IPS-NIHi7 (cell line): ENCODE results near the gene ST6GAL2.
A peak's percentile ranks its signal among the peaks of the same experiment; 100 is the strongest.

Source experiments
- DNase-seq: peaks from one replicate; pipeline ENCODE4 v3.0.0; 2012; ENCODE audit warnings: mixed read lengths; ENCODE audit errors: extremely low spot score

The ST6GAL2 gene

GRCh38 chr2:106864051-106864450 lies 21.9 kb downstream of the ST6GAL2 start:
- DNase-seq, result no peak

- no peak for DNase-seq
These were observed 22.6 kb downstream of the ST6GAL2 start for GRCh38 chr2:106863387-106863786.

DNA sequence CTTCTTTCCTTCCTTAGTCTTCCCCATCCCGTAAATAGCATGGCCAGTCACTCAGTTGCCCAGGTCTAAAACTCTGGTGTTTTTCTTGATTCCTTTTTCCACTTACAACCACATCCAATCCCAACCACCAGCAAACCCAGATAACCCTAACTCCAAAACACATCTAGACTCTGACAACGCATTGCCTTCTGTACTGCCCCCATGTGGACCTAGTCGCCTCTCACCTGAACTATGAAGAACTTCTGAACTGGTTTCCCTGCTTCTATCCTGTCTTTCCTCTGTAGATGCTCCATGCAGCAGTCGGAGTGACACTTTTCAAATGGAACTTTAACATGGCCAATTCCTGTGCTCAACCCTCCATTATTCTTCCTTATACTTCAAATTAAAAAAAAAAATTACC lies 26.5 kb downstream of the ST6GAL2 start:
- DNase-seq, result no peak

DNA sequence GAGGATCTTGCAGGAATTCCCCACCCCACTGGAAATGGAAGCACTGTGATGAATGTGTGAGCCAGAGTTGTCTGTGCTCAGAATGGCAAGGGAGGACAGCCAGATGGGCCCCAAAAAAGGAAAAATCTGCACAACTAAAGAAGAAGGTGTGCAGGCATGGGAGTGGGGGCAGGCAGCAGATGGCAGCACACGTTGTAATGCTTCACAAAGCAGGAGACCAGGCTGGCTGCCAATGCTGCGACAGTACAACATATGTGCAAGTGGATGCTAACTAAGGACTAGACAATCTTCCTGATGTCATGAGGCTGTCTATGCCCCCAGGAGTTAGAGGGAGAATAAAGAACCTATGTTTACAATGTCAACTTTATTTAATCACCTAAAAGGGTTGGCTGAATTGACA lies 27.2 kb downstream of the ST6GAL2 start:
- no peak for DNase-seq

DNA sequence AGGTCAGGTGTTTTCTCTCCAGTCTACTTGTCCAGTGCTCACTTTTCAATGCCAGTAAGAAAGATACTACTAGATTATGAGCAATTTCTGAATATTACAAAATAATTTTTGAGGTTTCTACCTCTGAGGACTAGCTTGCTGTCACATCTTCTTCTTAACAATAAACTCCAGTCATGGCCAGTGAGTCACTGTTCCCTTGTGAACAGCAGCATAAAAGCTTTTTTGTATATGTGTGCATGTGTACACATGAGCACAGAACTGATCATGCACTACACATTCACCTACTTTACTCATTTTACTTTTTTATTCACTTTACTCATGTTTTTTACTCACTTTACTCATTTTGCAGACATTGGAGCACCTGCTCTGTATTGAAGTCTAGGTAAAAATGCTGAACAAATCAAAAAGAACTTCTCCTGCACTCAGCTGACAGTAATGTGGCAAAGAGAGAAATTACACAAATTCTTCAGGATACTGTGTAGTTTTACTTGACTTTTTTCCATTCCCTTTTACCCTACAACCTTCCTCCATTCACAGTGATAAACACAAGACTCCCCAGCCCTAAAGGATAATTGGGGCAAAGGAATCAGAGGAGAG lies 28.0 kb downstream of the ST6GAL2 start:
- no peak for DNase-seq

DNA sequence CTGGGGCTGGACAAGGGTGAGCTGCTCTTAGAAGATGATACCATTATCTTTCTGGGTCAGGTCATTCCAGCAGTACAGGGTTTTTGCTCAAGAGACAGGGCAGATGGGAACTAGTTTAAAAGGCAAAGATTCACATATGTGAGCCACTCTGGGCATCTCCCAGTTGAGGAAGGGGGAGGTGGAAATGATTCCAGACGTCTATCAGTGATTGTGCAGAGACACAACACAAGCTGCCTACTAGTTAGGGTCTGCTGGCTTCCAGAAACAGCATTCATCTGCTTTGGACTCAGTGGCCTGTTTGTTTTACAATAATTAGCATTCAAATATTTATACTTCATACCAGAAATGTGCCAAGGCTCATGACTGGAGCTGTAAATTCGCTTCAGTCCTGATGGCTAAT lies 32.3 kb downstream of the ST6GAL2 start:
- no peak for DNase-seq

- peak; percentile 44 for DNase-seq
These were observed 34.0 kb downstream of the ST6GAL2 start for GRCh38 chr2:106851881-106852501.

- DNase-seq, result no peak
These were observed 34.7 kb downstream of the ST6GAL2 start for GRCh38 chr2:106851087-106851874.

GRCh38 chr2:106849253-106849652 lies 36.7 kb downstream of the ST6GAL2 start:
- no peak for DNase-seq

DNA sequence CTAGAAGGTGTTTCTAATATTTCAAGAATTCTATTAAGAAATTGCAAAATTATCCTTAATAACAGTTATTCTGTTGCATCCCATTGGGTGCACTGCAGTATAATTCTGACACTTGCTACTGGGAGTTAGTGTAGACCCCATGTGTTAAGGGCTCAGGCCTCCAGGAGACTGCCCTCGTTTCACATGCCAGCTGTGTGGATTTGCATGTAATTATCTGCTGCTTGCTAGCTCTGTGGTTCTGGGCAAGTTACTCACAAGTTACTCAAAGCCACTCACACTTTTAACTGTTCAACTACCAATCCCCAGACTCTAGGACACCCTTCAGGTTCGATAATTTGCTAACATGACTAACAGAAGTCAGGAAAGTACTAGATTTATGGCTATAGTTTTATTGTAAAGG lies 38.6 kb downstream of the ST6GAL2 start:
- no peak for DNase-seq

- no peak for DNase-seq
These were observed 40.3 kb downstream of the ST6GAL2 start for GRCh38 chr2:106845716-106846115.

DNA sequence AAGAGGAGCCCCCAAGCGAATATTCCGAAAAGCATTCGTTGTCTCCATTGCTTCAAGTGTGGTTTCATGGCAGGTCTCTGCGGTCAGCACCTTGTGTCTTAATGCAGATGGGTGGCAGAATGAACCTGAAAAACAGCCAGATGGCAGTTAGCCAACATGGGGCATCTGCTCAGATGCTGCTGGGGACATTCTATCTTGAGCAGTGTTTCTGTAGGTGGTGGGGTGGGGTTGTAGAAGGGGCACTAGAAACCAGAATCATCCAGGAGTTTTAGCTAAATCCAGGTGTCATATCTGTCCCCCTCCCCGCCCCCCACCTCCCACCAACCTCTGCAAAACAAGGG lies 42.1 kb downstream of the ST6GAL2 start:
- DNase-seq, result no peak

- DNase-seq, result no peak
These were observed 42.7 kb downstream of the ST6GAL2 start for GRCh38 chr2:106843001-106843909.

DNA sequence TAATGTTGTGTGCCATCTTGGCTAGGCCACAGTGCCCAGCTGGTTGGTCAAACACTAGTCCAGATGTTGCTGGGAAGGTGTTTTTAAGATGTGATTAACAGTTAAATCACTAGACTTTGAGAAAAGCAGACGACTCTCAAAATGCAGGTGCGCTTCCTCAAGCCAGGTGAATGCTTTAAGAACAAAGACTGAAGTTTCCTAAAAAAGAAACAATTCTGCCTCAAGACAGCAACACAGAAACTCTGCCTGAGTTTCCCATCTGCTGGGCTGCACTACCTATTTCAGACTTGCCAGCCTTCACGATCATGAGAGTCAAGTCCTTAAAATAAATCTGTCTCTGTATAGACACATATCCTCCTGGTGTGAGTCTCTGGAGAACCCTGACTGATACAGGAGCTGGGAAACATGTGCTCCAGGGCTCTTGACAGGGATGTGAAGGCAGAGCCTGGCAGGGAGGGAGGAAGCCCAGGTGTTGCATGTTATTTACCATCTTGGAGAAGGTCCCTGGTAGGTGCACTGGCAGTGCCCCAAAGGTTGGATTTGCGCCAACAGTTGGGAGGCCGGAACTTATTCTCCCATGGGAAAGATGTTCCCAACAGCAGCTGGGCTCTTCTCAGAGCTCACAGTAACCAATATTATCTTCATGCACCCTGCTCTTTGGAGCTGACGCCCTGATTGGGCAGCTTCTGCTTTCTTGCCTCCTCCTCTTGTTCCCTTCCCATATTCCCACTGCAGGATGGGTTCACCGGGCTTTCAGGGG lies 43.9 kb downstream of the ST6GAL2 start:
- DNase-seq, result no peak

DNA sequence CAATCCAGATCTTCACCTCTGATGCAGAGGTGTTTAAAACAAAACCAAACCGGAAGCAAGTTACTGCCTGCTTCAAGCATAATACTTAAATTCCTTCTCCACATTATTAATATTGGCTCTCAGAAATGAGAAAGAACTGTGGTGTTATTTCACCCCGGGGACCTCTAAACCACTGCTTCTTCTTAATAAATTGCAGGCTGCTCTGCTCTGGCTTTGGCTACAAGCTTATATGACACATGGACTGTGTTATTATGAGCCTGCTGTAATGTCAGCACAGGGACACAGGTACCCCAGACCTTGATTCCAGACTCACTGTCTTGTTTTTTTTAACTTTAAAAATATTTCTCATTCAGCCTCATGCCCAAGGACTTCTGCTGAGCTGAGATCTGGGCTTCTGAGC lies 45.1 kb downstream of the ST6GAL2 start:
- no peak for DNase-seq

GRCh38 chr2:106839849-106840595 lies 45.9 kb downstream of the ST6GAL2 start:
- peak; percentile 90 for DNase-seq

GRCh38 chr2:106833256-106833655 lies 52.7 kb downstream of the ST6GAL2 start:
- no peak for DNase-seq

GRCh38 chr2:106831816-106832569 lies 54.0 kb downstream of the ST6GAL2 start:
- no peak for DNase-seq

GRCh38 chr2:106831241-106831640 lies 54.7 kb downstream of the ST6GAL2 start:
- no peak for DNase-seq

GRCh38 chr2:106830191-106830590 lies 55.8 kb downstream of the ST6GAL2 start:
- DNase-seq, result no peak
